Tibial nerve (tissue), 4 donors: Measurements from ENCODE around the gene WASF2. TPM values are rescaled to one million over a fixed set of nuclear protein-coding genes. Genes with fewer than 3 reads are reported as not detected.
"Not testable (repeated sequence)": the region's sequence is repeated elsewhere in the genome, so short reads cannot be mapped to it uniquely, and the experiment has no call there.

Experiments
- DNase-seq, 2 donors: peaks; one replicate each; pipeline ENCODE4 v3.0.0-alpha.2; 2019; ENCODE audit warnings: low spot score in 2 of 2
- H3K27ac ChIP-seq, 4 donors: fragments of 200-600 bp; sonication (generic) in 3 of 4; one replicate each; pipeline ENCODE4 v1.5.1; 2017 to 2019; ENCODE audit warnings: mild to moderate bottlenecking in 1 of 4
- H3K27me3 ChIP-seq, 2 donors: fragments of 200-600 bp; sonication (generic) in 1 of 2; one replicate each; pipeline versions ENCODE4 v1.5.1 to v1.6.0; 2017 to 2019
- H3K36me3 ChIP-seq, 3 donors: fragments of 200-600 bp; sonication (generic); one replicate each; pipeline ENCODE4 v1.5.1; 2018 to 2019
- H3K4me1 ChIP-seq, 4 donors: fragments of 200-600 bp; sonication (generic) in 3 of 4; one replicate each; pipeline ENCODE4 v1.5.1; 2017 to 2019
- H3K4me3 ChIP-seq, 4 donors: fragments of 200-600 bp; sonication (generic) in 3 of 4; one replicate each; pipeline ENCODE4 v1.5.1; 2017 to 2019; ENCODE audit warnings: mild to moderate bottlenecking in 1 of 4, moderate library complexity in 1 of 4
- H3K9me3 ChIP-seq, 4 donors: fragments of 200-600 bp; sonication (generic) in 3 of 4; one replicate each; pipeline ENCODE4 v1.5.1; 2017 to 2019
- EP300 ChIP-seq, 2 donors: sonication (generic); formaldehyde crosslinking; IDR thresholded peaks; one replicate each; pipeline ENCODE4 v1.6.1; 2017; ENCODE audit warnings: antibody characterized with exemption in 2 of 2, mild to moderate bottlenecking in 1 of 2
- POLR2A ChIP-seq, 2 donors: fragments of 450-650 bp; IDR thresholded peaks; one replicate each; pipeline ENCODE4 v1.6.1; 2017; ENCODE audit warnings: antibody characterized with exemption in 2 of 2, mild to moderate bottlenecking in 2 of 2, moderate library complexity in 2 of 2
- WGBS, 2 donors: methylation state at CpG; one replicate each; pipeline ENCODE4 v1.1.5; 2018; 5-methylcytosine and 5-hydroxymethylcytosine counted together
- total RNA-seq, 4 donors: library from RNA; depleted of rRNA; stranded (reverse); fragments of >200 nt; gene quantifications; one replicate each; pipeline ENCODE4 v1.1.0, GENCODE V29; 2016
- TF ChIP-seq, protein P1 (sequence below), 5 experiments: fragments of 200-600 bp in 3 of 5; fragments of 450-650 bp in 2 of 5; sonication (generic) in 3 of 5; IDR thresholded peaks; one replicate each; pipeline ENCODE4 v1.5.1; 2016 to 2019; ENCODE audit warnings: antibody characterized with exemption in 5 of 5, mild to moderate bottlenecking in 3 of 5, moderate library complexity in 2 of 5

The WASF2 gene
- total RNA-seq, 4 donors from 2014 or later = 74.9 to 95.9 (median 83.4) TPM

GRCh38 chr1:27391511-27392095, 98.4 kb downstream of the WASF2 start:
- Histone ChIP-seq H3K4me3 (peak overlapping the region; percentile 26 to 56 (median 37)), H3K9me3 (no peaks in the 10 kb centered on the region), H3K4me1 (peaks cover 0 to 31% (median 16%) of the 10 kb centered on the region in 4 donors), H3K27me3 (no peaks in the 10 kb centered on the region), H3K27ac (peak overlapping the region in 1 of 4 donors; percentile 63), H3K36me3 (no peaks in the 10 kb centered on the region)
- 5 to 8% methylated on average over 13 of the region's 13 CpGs for WGBS, 2 donors
- TF ChIP-seq POLR2A (IDR thresholded peaks at IDR 0.05) = no peak
- TF ChIP-seq, protein P1, sequence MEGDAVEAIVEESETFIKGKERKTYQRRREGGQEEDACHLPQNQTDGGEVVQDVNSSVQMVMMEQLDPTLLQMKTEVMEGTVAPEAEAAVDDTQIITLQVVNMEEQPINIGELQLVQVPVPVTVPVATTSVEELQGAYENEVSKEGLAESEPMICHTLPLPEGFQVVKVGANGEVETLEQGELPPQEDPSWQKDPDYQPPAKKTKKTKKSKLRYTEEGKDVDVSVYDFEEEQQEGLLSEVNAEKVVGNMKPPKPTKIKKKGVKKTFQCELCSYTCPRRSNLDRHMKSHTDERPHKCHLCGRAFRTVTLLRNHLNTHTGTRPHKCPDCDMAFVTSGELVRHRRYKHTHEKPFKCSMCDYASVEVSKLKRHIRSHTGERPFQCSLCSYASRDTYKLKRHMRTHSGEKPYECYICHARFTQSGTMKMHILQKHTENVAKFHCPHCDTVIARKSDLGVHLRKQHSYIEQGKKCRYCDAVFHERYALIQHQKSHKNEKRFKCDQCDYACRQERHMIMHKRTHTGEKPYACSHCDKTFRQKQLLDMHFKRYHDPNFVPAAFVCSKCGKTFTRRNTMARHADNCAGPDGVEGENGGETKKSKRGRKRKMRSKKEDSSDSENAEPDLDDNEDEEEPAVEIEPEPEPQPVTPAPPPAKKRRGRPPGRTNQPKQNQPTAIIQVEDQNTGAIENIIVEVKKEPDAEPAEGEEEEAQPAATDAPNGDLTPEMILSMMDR (IDR thresholded peaks at IDR 0.05) = no peak
- no peak for TF ChIP-seq EP300 (IDR thresholded peaks at IDR 0.05)
- DNase-seq = peak in 1 of 2 donors; percentile 33

DNA sequence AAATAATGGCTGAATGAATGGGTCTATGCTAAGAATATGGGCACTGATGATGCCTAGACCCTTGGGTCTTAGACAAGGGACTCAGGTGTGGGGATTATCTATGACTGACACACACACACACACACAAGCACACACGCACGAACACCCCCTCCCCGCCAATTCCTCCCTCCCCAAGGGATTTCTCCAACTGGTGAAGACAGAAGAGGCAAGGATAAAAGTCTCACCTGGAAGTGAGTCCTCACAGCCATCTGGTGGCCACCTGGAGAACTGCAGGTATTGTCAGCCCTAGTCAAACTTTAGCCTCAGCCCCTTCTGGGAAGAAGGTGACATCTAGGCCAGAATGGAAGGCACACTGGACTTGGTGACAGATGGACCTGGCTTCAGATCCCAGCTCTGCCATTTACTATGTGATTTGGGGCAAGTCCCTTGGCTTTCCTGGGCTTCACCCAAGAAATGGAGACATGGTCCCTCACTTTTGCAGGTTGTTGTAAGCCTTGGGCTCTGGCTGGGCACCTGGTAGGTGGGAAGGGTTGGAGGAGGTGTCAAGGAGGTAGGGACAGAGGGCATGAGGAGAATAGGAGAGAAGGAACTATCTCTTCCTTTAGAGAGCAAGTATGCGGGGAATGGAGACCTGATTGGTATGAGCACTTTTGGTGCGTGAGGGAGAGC, 101.5 kb downstream of the WASF2 start:
- Histone ChIP-seq H3K4me3 (no peak overlapping the region), H3K9me3 (no peaks in the 10 kb centered on the region), H3K4me1 (peaks cover 0 to 22% (median 16%) of the 10 kb centered on the region in 4 donors), H3K36me3 (no peaks in the 10 kb centered on the region), H3K27ac (no peak overlapping the region), H3K27me3 (no peaks in the 10 kb centered on the region)
- TF ChIP-seq POLR2A (IDR thresholded peaks at IDR 0.05) (no peak), EP300 (IDR thresholded peaks at IDR 0.05) (no peak)
- TF ChIP-seq, protein P1 (IDR thresholded peaks at IDR 0.05) = peak; percentile 70 to 83 (median 83)
- WGBS, 2 donors = 39 to 40% methylated on average over 5 of the region's 5 CpGs
- DNase-seq = peak; percentile 60 to 82

DNA sequence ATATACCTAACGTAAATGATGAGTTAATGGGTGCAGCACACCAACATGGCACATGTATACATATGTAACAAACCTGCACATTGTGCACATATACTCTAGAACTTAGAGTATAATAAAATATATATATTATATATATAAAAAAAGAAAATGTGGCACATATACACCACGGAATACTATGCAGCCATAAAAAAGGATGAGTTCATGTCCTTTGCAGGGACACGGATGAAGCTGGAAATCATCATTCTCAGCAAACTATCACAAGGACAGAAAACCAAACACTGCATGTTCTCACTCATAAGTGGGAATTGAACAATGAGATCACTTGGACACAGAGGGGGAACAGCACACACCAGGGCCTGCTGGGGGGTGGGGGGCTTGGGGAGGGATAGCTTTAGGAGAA, 105.2 kb downstream of the WASF2 start:
- WGBS, 2 donors = 88 to 94% methylated on average over 3 of the region's 3 CpGs
- not testable (repeated sequence) for H3K9me3 ChIP-seq, H3K4me3 ChIP-seq, H3K27ac ChIP-seq, H3K27me3 ChIP-seq, DNase-seq, H3K36me3 ChIP-seq
- peaks cover 0 to 25% (median 9%) of the 10 kb centered on the region in 4 donors for H3K4me1 ChIP-seq

GRCh38 chr1:27383661-27384060, 106.3 kb downstream of the WASF2 start:
- Histone ChIP-seq H3K4me1 (peaks cover 0 to 25% (median 9%) of the 10 kb centered on the region in 4 donors), H3K9me3 (no peaks in the 10 kb centered on the region), H3K36me3 (no peaks in the 10 kb centered on the region), H3K4me3 (no peak overlapping the region), H3K27me3 (peaks cover 0 to 6% of the 10 kb centered on the region in 2 donors), H3K27ac (no peak overlapping the region)
- WGBS, 2 donors = 82 to 89% methylated on average over 13 of the region's 13 CpGs
- DNase-seq = no peak
- TF ChIP-seq EP300 (IDR thresholded peaks at IDR 0.05) = no peak
- TF ChIP-seq, protein P1 (IDR thresholded peaks at IDR 0.05) = no peak
- TF ChIP-seq POLR2A (IDR thresholded peaks at IDR 0.05) = no peak

- H3K27ac ChIP-seq = no peak within 1 kb of the TSS
- 24 to 37% methylated on average over 11 to 38 of the region's 43 CpGs for WGBS, 2 donors
Measured at GRCh38 chr1:27383039-27383605, 106.8 kb downstream of the WASF2 start, which contains the start of gene CD164L2. TSS of gene CD164L2 (minus strand) at chr1:27383333. CDS start at chr1:27383239, 94 bp downstream.

More at GRCh38 chr1:27383039-27383605, 106.8 kb downstream of the WASF2 start, which contains the start of gene CD164L2:
- H3K9me3 ChIP-seq = no peaks in the 10 kb centered on the region
- TF ChIP-seq EP300 (IDR thresholded peaks at IDR 0.05) = no peak
- no peak for TF ChIP-seq POLR2A (IDR thresholded peaks at IDR 0.05)
- TF ChIP-seq, protein P1 (IDR thresholded peaks at IDR 0.05) = no peak
- no peak for DNase-seq
- H3K27me3 ChIP-seq = peaks cover 0 to 6% of the 10 kb centered on the region in 2 donors
- H3K4me3 ChIP-seq = no peak within 1 kb of the TSS
- H3K36me3 ChIP-seq = no peaks in the 10 kb centered on the region
- H3K4me1 ChIP-seq = peaks cover 0 to 25% (median 9%) of the 10 kb centered on the region in 4 donors
